NCI-H2227 treated with DMSO at 0.1 percent for 48 hours (cell line): ENCODE results near the gene ATP6V1G3.
A peak's percentile ranks its signal among the peaks of the same experiment; 100 is the strongest.
"Not testable (repeated sequence)": the region's sequence is repeated elsewhere in the genome, so short reads cannot be mapped to it uniquely, and the experiment has no call there.

ENCODE experiments used
- DNase-seq: peaks from one replicate; lab custom pipeline; 2025; lab: John Stamatoyannopoulos, UW

The ATP6V1G3 gene

GRCh38 chr1:198542632-198543031 is 2.2 kb upstream of the ATP6V1G3 start:
- DNase-seq: no peak

- DNase-seq: no peak
Observed at GRCh38 chr1:198541737-198542136, 1.3 kb upstream of the ATP6V1G3 start.

GRCh38 chr1:198538579-198539364 is 1.7 kb downstream of the ATP6V1G3 start:
- DNase-seq: no peak

GRCh38 chr1:198535631-198536030 is 4.8 kb downstream of the ATP6V1G3 start:
- no peak for DNase-seq

GRCh38 chr1:198534548-198535418 is 5.7 kb downstream of the ATP6V1G3 start:
- DNase-seq: no peak

- no peak for DNase-seq
Observed at GRCh38 chr1:198531891-198532290, 8.6 kb downstream of the ATP6V1G3 start.

DNA sequence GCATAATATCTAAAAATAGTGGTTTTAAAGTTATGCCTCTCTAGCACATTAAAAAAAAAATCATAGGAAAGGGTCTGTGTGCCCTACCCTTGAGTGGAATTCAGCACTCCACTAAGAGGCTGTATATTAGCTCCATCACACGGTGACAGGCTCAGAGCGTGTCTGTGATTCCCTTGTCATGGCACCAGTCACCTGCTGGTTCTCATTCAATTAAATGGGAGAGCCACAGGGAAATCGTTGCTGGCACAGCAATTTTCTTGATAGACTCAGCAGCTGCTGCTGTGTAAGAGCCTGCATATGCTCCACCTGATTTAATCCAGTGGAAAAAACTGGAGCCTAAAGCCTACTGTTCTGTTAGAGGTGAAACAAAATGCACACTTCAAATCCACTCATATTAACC is 9.5 kb downstream of the ATP6V1G3 start:
- peak; percentile 75 for DNase-seq

- no peak for DNase-seq
Observed at GRCh38 chr1:198529414-198529813, 11.1 kb downstream of the ATP6V1G3 start.

GRCh38 chr1:198528364-198528763 is 12.1 kb downstream of the ATP6V1G3 start:
- no peak for DNase-seq

- no peak for DNase-seq
Observed at GRCh38 chr1:198524556-198524955, 15.9 kb downstream of the ATP6V1G3 start.

DNA sequence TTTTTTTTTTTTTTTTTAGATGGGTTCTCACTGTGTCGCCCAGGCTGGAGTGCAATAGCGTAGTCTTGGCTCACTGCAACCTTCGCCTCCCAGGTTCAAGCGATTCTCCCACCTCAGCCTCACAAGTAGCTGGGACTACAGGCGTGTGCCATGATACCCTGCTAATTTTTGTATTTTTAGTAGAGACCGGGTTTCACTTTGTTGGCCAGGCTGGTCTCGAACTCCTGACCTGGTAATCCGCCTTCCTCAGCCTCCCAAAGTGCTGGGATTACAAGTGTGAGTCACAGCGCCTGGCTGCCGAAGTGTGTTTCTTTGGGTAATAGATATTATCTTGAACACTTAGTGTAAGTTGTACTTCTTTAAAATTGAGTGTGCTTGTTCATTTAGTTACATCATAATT is 16.4 kb downstream of the ATP6V1G3 start:
- DNase-seq: not testable (repeated sequence)

DNA sequence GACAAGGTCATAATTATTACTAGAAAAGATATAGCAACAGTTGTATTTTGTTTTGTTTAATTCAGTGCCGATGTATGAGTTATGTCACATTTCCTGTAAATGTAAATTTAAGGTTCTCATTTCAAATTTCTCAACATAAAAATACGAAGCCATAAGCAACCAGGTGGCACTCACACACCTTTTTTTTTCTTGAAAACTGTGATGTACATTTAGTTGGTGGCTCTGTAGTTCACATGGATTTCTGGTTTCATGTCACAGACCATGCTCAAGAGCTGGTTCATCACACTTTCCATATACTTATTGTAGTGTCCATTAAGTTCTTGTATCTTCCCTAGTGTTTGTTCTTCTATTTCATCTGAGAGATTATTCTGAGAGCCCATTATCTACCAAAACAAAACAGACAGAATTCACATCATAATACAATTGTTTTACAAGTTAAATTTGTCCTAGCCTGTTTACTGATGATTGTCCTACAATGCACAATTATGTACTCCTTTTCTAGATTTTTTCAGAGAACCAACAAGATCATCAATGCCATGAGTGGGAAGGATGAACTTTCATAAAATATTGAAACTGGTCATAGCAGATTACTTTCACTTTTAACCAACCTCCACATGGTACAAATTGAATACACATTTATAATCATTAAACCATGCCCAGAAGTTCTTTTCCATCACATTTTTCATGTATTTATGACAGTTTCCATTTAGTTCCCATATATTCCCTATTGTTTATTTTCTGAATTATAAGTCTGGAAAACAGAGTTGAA is 17.1 kb downstream of the ATP6V1G3 start:
- DNase-seq: no peak

DNA sequence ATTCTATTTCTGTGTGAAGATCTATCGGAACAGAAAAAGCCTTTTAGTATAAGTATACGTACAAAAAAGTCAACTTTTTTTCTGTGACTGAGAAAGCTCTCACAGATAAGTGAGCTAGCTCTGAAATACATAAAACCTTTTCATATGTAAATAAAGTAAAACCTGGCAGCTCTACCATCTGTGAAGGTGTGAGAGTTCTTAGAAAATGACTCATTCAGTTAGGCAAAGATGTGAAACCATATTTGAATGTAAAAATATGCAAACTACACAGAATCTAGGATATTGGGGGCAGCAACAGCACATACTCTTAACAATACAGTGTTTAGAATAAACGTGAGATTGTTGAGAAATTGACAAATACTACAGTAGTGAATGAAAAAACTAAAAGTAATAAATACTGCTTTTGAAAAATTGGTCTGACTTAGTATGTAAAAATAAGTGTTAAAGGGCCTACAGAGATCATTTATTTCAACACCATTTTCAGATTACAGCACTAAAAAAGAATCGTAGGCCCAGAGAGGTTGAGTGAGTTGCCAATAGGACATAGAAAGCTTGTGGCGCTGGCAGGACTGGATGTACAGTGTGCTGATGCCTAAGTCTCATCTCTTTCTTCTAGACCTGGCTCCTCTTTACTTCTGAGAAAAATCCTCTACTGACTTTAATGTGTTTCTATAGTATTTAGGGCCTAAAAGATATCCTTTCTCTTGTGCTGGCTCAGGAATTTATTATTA is 19.8 kb downstream of the ATP6V1G3 start:
- DNase-seq: no peak

GRCh38 chr1:198519639-198520501 is 20.6 kb downstream of the ATP6V1G3 start:
- DNase-seq: no peak

DNA sequence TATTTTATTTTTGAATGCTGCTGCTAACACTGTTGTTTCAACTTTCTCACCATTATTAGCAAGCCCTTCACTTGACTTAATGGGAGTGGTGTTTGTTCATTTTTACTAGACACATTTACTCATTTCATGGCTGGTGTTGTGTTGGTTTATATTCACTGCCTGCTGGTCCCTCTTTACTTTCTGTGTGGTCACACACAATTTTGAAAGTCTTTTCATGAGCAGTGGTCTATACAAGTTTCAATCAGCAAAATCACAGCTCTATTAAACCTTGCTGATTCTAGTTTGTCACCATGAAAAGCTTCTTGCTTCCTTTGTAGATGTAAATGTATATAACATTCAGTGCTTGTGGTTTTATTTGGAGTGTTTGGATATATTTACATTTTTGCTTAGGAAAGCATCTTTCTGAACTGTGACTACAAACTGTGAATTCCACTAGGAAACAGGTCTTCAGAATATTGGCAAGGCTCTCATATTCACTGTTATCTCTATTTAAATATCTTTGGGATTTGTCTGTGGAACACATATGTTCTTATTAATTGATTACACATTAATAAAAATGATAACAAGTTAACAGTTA is 22.8 kb downstream of the ATP6V1G3 start:
- DNase-seq: no peak

DNA sequence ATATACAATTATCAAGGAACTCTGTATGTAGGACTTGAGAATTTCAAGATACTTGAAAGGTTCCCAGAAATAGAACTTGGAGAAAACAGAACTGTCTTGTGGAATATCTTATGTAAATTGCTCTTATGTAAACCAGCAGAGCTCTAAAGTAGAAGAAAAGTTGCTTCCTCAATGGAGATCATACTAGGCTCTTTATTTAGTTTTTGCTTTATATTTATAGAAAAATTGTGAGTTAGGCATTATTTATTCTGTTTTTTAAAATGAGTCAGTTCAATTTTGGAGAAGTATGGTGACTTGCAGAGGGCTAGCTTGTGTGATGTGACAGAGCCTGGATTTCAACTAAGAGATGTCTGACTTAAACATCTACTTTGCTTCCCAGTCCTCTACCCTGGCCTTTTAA is 40.4 kb downstream of the ATP6V1G3 start:
- no peak for DNase-seq

GRCh38 chr1:198499588-198499987 is 40.9 kb downstream of the ATP6V1G3 start:
- DNase-seq: no peak

DNA sequence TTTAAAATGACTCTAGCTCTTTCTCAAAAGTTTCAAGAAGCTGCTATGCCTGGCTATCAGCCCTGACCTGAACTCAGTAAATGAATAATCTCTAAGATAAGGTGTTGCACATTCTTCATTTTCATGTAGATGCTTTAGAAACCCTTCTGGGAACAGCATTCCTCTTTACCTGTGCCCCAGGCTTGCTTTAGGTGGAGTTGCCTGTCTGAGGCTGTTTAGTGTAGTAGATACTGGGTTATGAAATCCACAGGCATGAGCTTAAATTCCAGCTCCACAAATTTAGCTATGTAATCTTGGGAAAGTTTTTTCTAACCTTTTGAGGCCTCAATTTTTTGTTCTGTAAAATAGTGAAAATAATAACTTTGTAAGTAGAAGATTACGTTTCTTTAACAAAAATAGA is 41.6 kb downstream of the ATP6V1G3 start:
- DNase-seq: no peak

- DNase-seq: no peak
Observed at GRCh38 chr1:198498103-198498385, 42.4 kb downstream of the ATP6V1G3 start.

DNA sequence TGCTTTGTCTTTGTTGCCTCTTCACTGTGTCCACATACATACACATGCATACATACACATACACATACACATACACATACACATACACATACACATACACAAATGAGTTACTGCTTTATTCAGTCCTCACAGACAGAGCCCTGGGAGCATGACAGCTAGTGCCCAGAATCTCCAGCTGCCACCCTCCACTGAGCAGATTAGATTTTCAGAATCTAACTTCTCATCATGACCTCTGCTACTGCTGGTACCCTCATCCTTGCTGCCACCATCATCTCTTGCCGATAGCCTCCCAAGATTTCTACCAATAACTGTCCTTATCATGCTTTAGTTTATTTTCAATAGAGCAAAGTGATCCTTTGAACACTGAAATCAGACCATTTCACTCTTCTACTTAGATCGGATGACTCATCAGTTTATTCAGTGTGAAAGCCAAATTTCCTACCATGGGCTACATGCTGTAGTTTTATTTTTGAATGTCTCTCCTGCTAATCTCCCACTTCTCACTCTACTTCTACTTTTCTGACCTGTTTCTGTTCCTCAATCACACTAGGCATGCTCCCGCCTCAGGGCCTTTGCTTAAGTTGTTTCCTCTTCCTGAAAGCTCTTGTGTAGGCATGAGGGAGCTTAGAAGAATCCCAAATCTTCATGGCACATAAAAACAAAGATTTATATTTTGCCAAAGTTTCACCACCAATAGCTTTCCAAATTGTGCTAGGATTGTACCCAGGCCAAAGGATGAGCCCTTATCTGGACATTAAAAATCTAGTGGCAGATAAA is 43.0 kb downstream of the ATP6V1G3 start:
- no peak for DNase-seq
